Endothelial cell of umbilical vein (primary cell): ENCODE data around the gene SLC16A11. TPM values are rescaled to one million over a fixed set of nuclear protein-coding genes. Genes with fewer than 3 reads are reported as not detected.
A peak's percentile ranks its signal among the peaks of the same experiment; 100 is the strongest.

Source experiments
- BruUV-seq: library from RNA; stranded (reverse); fragments of 400-500 nt; replicated peaks from 2 replicates; lab custom pipeline; 2021; lab: Mats Ljungman, UMichigan
- CTCF ChIA-PET: fragments of 300-600, 350-600 bp; sonication (Branson Sonifier 250); formaldehyde crosslinking; loops from one replicate; lab custom pipeline; 2021; ENCODE audit warnings: antibody characterized with exemption, inconsistent platforms; lab: Charles Lee
- POLR2A ChIA-PET: fragments of 300-600, 350-600 bp; sonication (Branson Sonifier 250); formaldehyde crosslinking; loops from one replicate; lab custom pipeline; 2021; ENCODE audit warnings: antibody characterized with exemption, inconsistent platforms; lab: Charles Lee
- DNase-seq: peaks from one replicate; pipeline ENCODE4 v3.0.0-alpha.2; 2011; ENCODE audit warnings: low read depth, low spot score
- FAIRE-seq: peaks from 2 replicates; lab custom pipeline; 2011; peaks lifted over from hg19 to GRCh38; lab: Jason Lieb, UNC
- H2AFZ ChIP-seq: 2 replicates; pipeline ENCODE4 v1.6.0; 2012; ENCODE audit warnings: low read depth, low read length, control low read depth, inconsistent platforms
- H3K27ac ChIP-seq: 2 replicates; pipeline ENCODE4 v1.5.1; 2011; ENCODE audit warnings: low read depth, mild to moderate bottlenecking, control low read depth, low read length, moderate library complexity; ENCODE audit not compliant: insufficient read depth
- H3K27me3 ChIP-seq, 2 experiments: 2 replicates each; pipeline versions ENCODE4 v1.6.0 to v1.6.1; 2011; ENCODE audit warnings: low read length in 2 of 2, mixed read lengths in 1 of 2; ENCODE audit not compliant: control insufficient read depth in 2 of 2, insufficient read depth in 2 of 2
- H3K36me3 ChIP-seq, 2 experiments: 2 replicates in 1 of 2; 3 replicates in 1 of 2; pipeline ENCODE4 v1.5.1; 2011; ENCODE audit warnings: low read length in 2 of 2, mild to moderate bottlenecking in 1 of 2, moderate library complexity in 1 of 2; ENCODE audit not compliant: control insufficient read depth in 2 of 2, insufficient read depth in 2 of 2; ENCODE audit errors: extremely low read depth in 1 of 2
- H3K4me1 ChIP-seq: 3 replicates; pipeline ENCODE4 v1.5.1; 2011; ENCODE audit warnings: mild to moderate bottlenecking, low read length; ENCODE audit not compliant: control insufficient read depth, insufficient read depth; ENCODE audit errors: extremely low read depth
- H3K4me2 ChIP-seq: 2 replicates; pipeline ENCODE4 v1.6.1; 2011; ENCODE audit warnings: low read length, control low read depth, mixed read lengths; ENCODE audit not compliant: insufficient read depth
- H3K4me3 ChIP-seq, 3 experiments: fragments of 200-600 bp in 1 of 3; sonication (generic), shearing (Covaris generic) in 1 of 3; replicated peaks in 1 of 3; 2 replicates each; pipeline ENCODE4 v1.5.1; 2011 to 2016; ENCODE audit warnings: control low read depth in 3 of 3, low read length in 3 of 3, mild to moderate bottlenecking in 2 of 3, inconsistent platforms in 1 of 3, low read depth in 1 of 3, moderate library complexity in 1 of 3; ENCODE audit not compliant: insufficient read depth in 1 of 3
- H3K79me2 ChIP-seq: 2 replicates; pipeline ENCODE4 v1.6.0; 2012; ENCODE audit warnings: low read length, inconsistent platforms; ENCODE audit not compliant: control insufficient read depth, insufficient read depth
- H3K9ac ChIP-seq: replicated peaks from 2 replicates; pipeline ENCODE3; 2011; ENCODE audit warnings: low read length, control low read depth; ENCODE audit not compliant: insufficient read depth; ENCODE audit errors: extremely low read depth
- H3K9me1 ChIP-seq: replicated peaks from 3 replicates; pipeline ENCODE4 v1.6.0; 2011; ENCODE audit warnings: mild to moderate bottlenecking, low read length; ENCODE audit not compliant: control insufficient read depth, insufficient read depth; ENCODE audit errors: extremely low read depth
- H3K9me3 ChIP-seq: replicated peaks from 2 replicates; pipeline ENCODE4 v1.5.1; 2012; ENCODE audit warnings: low read length, inconsistent platforms; ENCODE audit not compliant: control insufficient read depth, insufficient read depth
- H4K20me1 ChIP-seq: replicated peaks from 2 replicates; pipeline ENCODE3; 2011; ENCODE audit warnings: mild to moderate bottlenecking, low read length; ENCODE audit not compliant: control insufficient read depth, insufficient read depth; ENCODE audit errors: extremely low read depth
- CTCF ChIP-seq, 2 donors: IDR thresholded peaks; 1 replicate in 1 of 2; 2 replicates in 1 of 2; pipeline ENCODE4 v1.5.1; 2011; ENCODE audit warnings: low read length in 2 of 2, mild to moderate bottlenecking in 2 of 2, moderate library complexity in 2 of 2, control low read depth in 1 of 2, inconsistent platforms in 1 of 2, low read depth in 1 of 2; ENCODE audit not compliant: insufficient read depth in 1 of 2; ENCODE audit errors: extremely low read depth in 1 of 2
- EZH2 ChIP-seq: IDR thresholded peaks from 2 replicates; pipeline ENCODE4 v1.6.1; 2012; ENCODE audit warnings: borderline replicate concordance, low read depth, mild to moderate bottlenecking, moderate library complexity, low read length, inconsistent platforms; ENCODE audit not compliant: severe bottlenecking
- FOS ChIP-seq: IDR thresholded peaks from 2 replicates; pipeline ENCODE4 v1.6.1; 2011; ENCODE audit warnings: mild to moderate bottlenecking, low read length, moderate library complexity, borderline replicate concordance; ENCODE audit not compliant: insufficient read depth
- GATA2 ChIP-seq: IDR thresholded peaks from 2 replicates; pipeline ENCODE4 v1.7.0; 2011; ENCODE audit warnings: low read depth, mild to moderate bottlenecking, moderate library complexity, mixed read lengths, low read length; ENCODE audit not compliant: insufficient read length, insufficient read depth
- JUN ChIP-seq: IDR thresholded peaks from 2 replicates; pipeline ENCODE4 v1.6.1; 2011; ENCODE audit warnings: borderline replicate concordance, low read depth; ENCODE audit not compliant: insufficient read length, insufficient read depth
- MAX ChIP-seq: IDR thresholded peaks from 2 replicates; pipeline ENCODE4 v1.6.1; 2011; ENCODE audit not compliant: insufficient read depth, insufficient read length
- MYC ChIP-seq: IDR thresholded peaks from one replicate; pipeline ENCODE4 v1.6.1; 2011; ENCODE audit warnings: mild to moderate bottlenecking, low read depth, low read length
- POLR2A ChIP-seq: IDR thresholded peaks from 2 replicates; pipeline ENCODE4 v1.6.1; 2012; ENCODE audit warnings: low read depth, mild to moderate bottlenecking, control low read depth, low read length
- POLR2AphosphoS5 ChIP-seq: IDR thresholded peaks from 2 replicates; pipeline ENCODE4 v1.6.1; 2012; ENCODE audit warnings: low read depth, mild to moderate bottlenecking, control low read depth, low read length, moderate library complexity; ENCODE audit not compliant: insufficient read depth
- dilution Hi-C: fragments of 300-500 bp; cut with MboI; formaldehyde crosslinking; loops from one replicate; pipeline ENCODE4 v1.15.0; 2019; ENCODE audit warnings: low sequenced_read_pairs; ENCODE audit not compliant: extremely low pct_ligation_motif_present
- intact Hi-C: fragments of 100-400 bp; cut with micrococcal nuclease; formaldehyde crosslinking; loops from one replicate; pipeline ENCODE4 v1.10.0; 2022
- polyA plus RNA-seq, 4 experiments: library from polyadenylated mRNA; depleted of rRNA in 3 of 4; stranded (reverse) in 3 of 4; unstranded in 1 of 4; fragments of >200 nt; gene quantifications; 2 replicates each; pipeline versions ENCODE4 v1.2.1 to v1.2.3, GENCODE V29; 2011 to 2012; ENCODE audit warnings: missing spikeins in 1 of 4
- total RNA-seq: library from RNA; stranded (reverse); gene quantifications from 2 replicates; pipeline ENCODE4 v1.2.3, GENCODE V29; 2021

The SLC16A11 gene
- total and polyA plus RNA-seq, 2 donors (not counting 3 experiments of a cell fraction or from before 2014, with no cell fraction given) = 0.95 to 1.4 TPM

GRCh38 chr17:7010523-7010922 lies 33.4 kb downstream of the SLC16A11 start:
- Histone ChIP-seq H3K9me1 (no peaks in the 10 kb centered on the region), H3K27ac (no peak overlapping the region), H3K27me3 (no peaks in the 10 kb centered on the region), H3K4me2 (peak overlapping the region; percentile 95), H3K36me3 (peaks cover 0 to 6% of the 10 kb centered on the region in 2 experiments), H3K9me3 (no peaks in the 10 kb centered on the region), H4K20me1 (no peaks in the 10 kb centered on the region), H3K79me2 (peaks cover 56% of the 10 kb centered on the region), H2AFZ (no peak overlapping the region), H3K4me3 (no peak overlapping the region), H3K9ac (no peak overlapping the region), H3K4me1 (peaks cover 30% of the 10 kb centered on the region)
- BruUV-seq = no TSS peak
- TF ChIP-seq MYC = no peak
- TF ChIP-seq POLR2A = no peak
- TF ChIP-seq GATA2 = no peak
- no peak for TF ChIP-seq FOS
- no peak for TF ChIP-seq CTCF (IDR thresholded peaks at IDR 0.05; ENCODE audit: extremely low read depth in 1 of 2, insufficient read depth in 1 of 2, low read depth in 1 of 2, low read length in 2 of 2)
- TF ChIP-seq MAX = no peak
- no peak for TF ChIP-seq POLR2AphosphoS5
- TF ChIP-seq JUN = no peak
- TF ChIP-seq EZH2 = no peak
- CTCF ChIA-PET = interaction anchor here (1.5 to 2.9 kb wide), 2 partner anchors 11 to 99 kb away, joined by 4 to 16 read pairs; partner anchors contain the start of gene BCL6B
- DNase-seq = no peak
- intact Hi-C loops (loop anchor here (5.0 kb wide), 1 partner anchor 358 kb away; the partner anchor contains the start of genes C17orf100 and MED31), dilution Hi-C loops (no loop called here)
- POLR2A ChIA-PET = no interaction called here
- FAIRE-seq = no peak
